Fibroblast of the aortic adventitia (primary cell): ENCODE data around the gene GYPC. TPM values are rescaled to one million over a fixed set of nuclear protein-coding genes. Genes with fewer than 3 reads are reported as not detected.

Source experiments
- DNase-seq: peaks from one replicate; pipeline ENCODE4 v3.0.0-alpha.2; 2010; ENCODE audit warnings: low read depth
- H3K4me3 ChIP-seq: 2 replicates; pipeline ENCODE4 v1.5.1; 2011; ENCODE audit warnings: low read depth, mild to moderate bottlenecking, control low read depth, low read length, moderate library complexity
- total RNA-seq: library from RNA; depleted of rRNA; stranded (reverse); fragments of >200 nt; gene quantifications from 2 replicates; pipeline ENCODE4 v1.2.3, GENCODE V29; 2012; ENCODE audit warnings: low replicate concordance
- TF ChIP-seq, protein P1 (sequence below): IDR thresholded peaks from 2 replicates; pipeline ENCODE4 v1.5.1; 2011; ENCODE audit warnings: mild to moderate bottlenecking, low read length, control low read depth, inconsistent platforms; ENCODE audit not compliant: insufficient read depth

The GYPC gene
- total RNA-seq, 1 donor = 62.7 TPM

DNA sequence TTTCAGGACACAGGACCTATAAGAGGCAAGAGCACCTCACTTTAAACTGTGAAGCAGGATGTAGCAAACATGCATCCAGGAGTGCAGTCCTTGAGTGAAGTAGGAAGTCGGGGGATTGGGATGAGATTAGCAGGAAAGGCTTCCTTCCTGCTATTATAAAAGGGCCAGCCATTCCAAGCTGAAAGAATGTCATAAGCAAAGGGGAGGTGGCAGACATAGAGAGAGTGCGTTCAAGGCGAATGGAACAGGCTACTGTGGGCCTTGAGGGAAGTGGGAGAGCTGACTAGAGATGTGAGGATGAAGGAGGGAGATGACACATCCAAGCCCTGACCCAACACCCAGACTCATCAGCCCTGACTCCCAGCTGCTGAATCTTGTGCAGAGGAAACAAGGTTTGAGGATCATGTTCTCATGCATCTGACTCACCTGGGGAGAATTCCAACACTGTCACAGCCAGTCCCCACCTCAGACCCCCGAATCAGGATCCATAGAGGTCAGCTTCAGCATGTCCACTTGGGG, 63.9 kb downstream of the GYPC start:
- H3K4me3 ChIP-seq = no peak overlapping the region
- TF ChIP-seq, protein P1, sequence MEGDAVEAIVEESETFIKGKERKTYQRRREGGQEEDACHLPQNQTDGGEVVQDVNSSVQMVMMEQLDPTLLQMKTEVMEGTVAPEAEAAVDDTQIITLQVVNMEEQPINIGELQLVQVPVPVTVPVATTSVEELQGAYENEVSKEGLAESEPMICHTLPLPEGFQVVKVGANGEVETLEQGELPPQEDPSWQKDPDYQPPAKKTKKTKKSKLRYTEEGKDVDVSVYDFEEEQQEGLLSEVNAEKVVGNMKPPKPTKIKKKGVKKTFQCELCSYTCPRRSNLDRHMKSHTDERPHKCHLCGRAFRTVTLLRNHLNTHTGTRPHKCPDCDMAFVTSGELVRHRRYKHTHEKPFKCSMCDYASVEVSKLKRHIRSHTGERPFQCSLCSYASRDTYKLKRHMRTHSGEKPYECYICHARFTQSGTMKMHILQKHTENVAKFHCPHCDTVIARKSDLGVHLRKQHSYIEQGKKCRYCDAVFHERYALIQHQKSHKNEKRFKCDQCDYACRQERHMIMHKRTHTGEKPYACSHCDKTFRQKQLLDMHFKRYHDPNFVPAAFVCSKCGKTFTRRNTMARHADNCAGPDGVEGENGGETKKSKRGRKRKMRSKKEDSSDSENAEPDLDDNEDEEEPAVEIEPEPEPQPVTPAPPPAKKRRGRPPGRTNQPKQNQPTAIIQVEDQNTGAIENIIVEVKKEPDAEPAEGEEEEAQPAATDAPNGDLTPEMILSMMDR = no peak
- no peak for DNase-seq

DNA sequence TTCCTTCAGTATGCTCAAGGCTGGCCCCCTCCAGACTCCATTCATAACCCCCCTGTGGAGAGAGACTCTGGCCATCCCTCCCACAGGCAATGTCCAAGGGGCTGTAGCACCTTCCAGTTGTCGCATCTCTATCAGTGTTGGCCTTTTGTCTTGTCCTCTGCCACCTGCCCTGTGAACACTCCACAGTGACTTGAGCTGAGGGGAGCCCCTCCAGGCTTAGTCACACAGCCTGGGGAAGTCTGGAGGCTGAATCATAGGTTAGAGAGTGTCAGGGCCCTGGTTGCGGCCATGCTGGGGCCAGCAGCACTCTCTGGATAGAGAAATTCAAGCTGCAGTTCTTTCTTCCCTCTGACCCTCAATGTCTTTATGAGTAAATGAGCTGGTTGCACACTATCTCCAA, 64.7 kb downstream of the GYPC start:
- TF ChIP-seq, protein P1 = no peak
- no peak for DNase-seq
- H3K4me3 ChIP-seq = no peak overlapping the region

DNA sequence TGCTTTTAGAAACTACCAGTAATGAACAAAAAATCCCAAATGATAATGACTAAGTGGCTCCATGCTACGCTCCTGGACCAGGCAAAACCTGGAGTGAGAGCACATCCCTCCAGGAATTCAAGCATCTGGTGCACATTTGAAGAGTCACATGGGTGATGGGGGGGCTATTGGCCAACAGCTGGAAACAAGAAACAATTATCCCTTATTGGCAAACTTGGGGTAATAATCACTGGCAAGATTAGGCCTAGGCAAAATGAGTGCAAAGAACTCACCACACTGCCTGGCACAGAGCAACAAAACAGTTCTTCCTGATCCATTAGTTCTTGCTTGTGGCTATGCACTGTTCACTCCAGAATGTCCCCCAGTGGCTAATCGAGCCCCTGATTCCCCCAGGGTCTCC, 66.1 kb downstream of the GYPC start:
- no peak for DNase-seq
- H3K4me3 ChIP-seq = no peak overlapping the region
- TF ChIP-seq, protein P1 = no peak

DNA sequence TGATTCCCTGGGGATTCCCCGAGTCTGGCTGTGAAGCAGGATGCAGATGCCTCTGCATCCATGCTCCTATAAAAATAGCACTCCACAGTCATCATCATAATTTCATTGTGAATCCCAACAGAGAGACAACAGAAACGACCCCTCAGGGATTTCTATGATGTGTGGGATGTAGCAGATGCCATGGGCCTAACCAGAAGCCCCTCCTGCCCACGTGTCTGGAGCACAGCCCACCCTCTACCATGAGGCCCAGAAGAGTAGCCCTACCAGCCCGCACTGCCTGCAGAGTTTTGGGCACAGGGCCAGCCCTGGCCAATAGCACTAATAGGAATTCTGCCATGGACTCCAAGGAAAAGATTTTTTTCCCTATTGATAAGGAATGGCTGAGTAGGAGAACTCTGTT, 66.6 kb downstream of the GYPC start:
- no peak for DNase-seq
- TF ChIP-seq, protein P1 = no peak
- no peak overlapping the region for H3K4me3 ChIP-seq

DNA sequence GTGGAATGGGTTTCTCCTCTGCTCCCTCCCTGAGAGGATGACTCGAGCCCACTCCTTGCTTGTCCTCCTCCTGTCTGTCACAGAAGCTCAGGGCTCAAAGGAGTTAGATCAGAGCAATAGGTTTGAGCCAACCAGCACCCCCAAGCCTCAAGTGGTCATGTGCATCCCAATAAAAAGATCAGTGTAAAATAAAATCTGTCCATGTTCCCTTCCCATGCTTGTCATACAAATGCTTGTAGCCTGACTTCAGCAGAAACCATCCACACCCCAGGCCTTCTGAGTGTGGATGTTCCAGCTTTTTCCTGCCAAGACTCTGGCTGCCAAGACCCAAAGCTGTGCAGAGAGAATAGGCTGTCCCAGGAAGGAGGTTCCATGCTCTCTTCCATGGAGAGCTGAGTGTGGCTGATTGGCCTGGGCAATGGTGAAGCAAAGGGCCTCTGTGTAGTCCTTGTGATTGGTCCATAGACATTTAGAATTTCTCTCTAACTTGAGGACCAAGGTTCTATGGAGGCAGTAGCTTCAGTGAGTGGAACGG, 67.4 kb downstream of the GYPC start:
- DNase-seq = no peak
- TF ChIP-seq, protein P1 = no peak
- no peak overlapping the region for H3K4me3 ChIP-seq

DNA sequence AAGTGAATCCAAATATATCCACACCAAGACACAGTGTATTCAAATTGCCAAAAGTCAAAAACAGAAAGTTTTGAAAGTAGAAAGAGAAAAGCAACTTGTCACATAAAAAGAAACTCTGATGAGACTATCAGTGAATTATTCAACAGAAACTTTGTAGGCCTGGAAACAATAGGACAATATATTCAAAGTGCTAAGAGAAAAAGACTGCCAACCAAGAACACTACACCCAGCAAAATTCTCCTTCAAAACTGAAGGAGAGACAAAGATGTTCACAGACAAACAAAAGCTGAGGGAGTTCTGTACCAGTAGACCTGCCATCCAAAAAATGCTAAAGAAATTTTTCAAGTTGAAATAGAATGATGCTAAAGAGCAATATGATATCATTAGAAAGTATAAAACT, 69.6 kb downstream of the GYPC start:
- TF ChIP-seq, protein P1 = no peak
- no peak for DNase-seq

DNA sequence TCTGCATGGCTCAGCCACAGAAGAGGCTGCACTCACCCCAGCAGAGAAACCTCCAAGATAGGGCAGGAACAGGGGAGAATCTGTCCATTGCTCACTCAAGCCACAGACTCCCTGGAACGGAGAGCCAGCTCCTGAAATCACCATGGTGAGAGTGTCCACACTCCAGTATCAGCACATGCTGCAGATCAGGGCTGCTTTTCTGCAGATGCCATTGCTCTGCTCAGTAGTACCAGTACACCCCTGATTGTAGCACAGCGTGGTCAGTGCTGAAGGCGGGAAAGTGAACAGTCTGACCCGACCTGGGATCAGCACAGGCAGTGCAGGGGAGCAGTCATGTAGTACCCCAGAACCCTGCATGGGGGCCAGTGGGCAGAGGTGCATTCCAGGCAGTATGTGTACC, 73.9 kb downstream of the GYPC start:
- DNase-seq = no peak
- no peak overlapping the region for H3K4me3 ChIP-seq
- TF ChIP-seq, protein P1 = no peak

More for the DNA sequence above, 69.6 kb downstream of the GYPC start:
- no peak overlapping the region for H3K4me3 ChIP-seq
